BLaER1 (cell line): ENCODE results near the gene DENR.

Source experiments
- H3K27ac ChIP-seq: shearing (Covaris generic); formaldehyde crosslinking; 2 replicates; pipeline ENCODE4 v1.8.1; 2022
- H3K27me3 ChIP-seq: shearing (Covaris generic); formaldehyde crosslinking; 2 replicates; pipeline ENCODE4 v1.8.1; 2022
- H3K36me3 ChIP-seq: shearing (Covaris generic); formaldehyde crosslinking; 2 replicates; pipeline ENCODE4 v1.8.1; 2022
- H3K4me1 ChIP-seq: shearing (Covaris generic); formaldehyde crosslinking; 2 replicates; pipeline ENCODE4 v1.8.1; 2022
- H3K4me2 ChIP-seq: shearing (Covaris generic); formaldehyde crosslinking; 2 replicates; pipeline ENCODE4 v1.8.1; 2022
- H3K4me3 ChIP-seq: shearing (Covaris generic); formaldehyde crosslinking; 2 replicates; pipeline ENCODE4 v1.8.1; 2022
- H3K9ac ChIP-seq: shearing (Covaris generic); formaldehyde crosslinking; 2 replicates; pipeline ENCODE4 v1.8.1; 2022
- H3K9me3 ChIP-seq: shearing (Covaris generic); formaldehyde crosslinking; 2 replicates; pipeline ENCODE4 v1.8.1; 2022
- H4K20me1 ChIP-seq: shearing (Covaris generic); formaldehyde crosslinking; 2 replicates; pipeline ENCODE4 v1.8.1; 2022
- Cebpa-rat ChIP-seq: shearing (Covaris generic); IDR thresholded peaks from 2 replicates; pipeline ENCODE4 v1.8.1; 2022

The DENR gene

DNA sequence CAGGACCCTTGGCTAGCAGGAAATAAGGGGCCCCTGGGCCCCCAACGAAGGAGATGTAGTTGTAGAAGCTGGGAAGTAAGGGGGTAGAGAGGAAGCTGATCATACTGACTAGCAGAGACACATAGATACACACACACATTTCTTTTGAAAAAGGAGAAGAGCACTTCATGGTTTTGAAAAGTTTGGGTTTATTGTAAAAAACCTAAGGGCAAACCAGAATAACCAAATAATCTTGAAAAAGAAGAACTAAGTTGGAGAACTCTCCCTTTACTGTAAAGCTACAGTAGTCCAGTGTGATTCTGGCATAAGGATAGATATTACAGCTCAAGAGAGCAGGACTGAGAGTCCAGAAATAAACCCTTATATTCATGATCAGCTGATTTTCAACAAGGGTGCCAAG lies 30.2 kb upstream of the DENR start:
- H3K27me3 ChIP-seq, result no peaks in the 10 kb centered on the region
- no peaks in the 10 kb centered on the region for H4K20me1 ChIP-seq
- no peak for TF ChIP-seq Cebpa-rat
- no peaks in the 10 kb centered on the region for H3K9me3 ChIP-seq
- peaks cover 42% of the 10 kb centered on the region for H3K4me1 ChIP-seq
- no peak overlapping the region for H3K9ac ChIP-seq
- H3K4me2 ChIP-seq, result no peak overlapping the region
- no peaks in the 10 kb centered on the region for H3K36me3 ChIP-seq
- H3K4me3 ChIP-seq, result no peak overlapping the region
- no peak overlapping the region for H3K27ac ChIP-seq

DNA sequence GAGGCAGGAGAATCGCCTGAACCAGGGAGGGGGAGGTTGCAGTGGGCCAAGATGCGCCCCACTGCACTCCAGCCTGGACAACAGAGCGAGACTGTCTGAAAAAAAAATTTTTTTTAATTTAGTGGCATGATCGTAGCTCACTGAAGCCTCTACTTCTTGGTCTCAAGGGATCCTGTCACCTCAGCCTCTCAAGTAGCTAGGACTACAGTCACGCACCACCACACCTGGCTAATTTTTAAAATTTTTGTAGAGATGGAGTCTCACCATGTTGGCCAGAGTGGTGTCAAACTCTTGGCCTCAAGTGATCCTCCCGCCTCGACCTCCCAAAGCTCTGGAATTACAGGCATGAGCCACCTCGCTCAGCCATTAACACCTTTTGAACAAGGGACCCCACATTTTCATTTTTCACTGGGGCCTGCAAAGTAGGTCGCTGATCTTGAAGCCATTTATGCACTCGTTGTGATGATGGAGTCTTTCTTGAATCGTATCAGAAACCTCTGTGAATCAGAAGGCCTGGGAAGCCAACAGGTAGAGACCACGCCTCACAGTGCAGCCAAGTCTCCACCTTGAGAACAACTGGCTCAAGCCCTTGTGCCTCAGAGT lies 27.9 kb upstream of the DENR start:
- H3K4me2 ChIP-seq, result peak overlapping the region; percentile 73

DNA sequence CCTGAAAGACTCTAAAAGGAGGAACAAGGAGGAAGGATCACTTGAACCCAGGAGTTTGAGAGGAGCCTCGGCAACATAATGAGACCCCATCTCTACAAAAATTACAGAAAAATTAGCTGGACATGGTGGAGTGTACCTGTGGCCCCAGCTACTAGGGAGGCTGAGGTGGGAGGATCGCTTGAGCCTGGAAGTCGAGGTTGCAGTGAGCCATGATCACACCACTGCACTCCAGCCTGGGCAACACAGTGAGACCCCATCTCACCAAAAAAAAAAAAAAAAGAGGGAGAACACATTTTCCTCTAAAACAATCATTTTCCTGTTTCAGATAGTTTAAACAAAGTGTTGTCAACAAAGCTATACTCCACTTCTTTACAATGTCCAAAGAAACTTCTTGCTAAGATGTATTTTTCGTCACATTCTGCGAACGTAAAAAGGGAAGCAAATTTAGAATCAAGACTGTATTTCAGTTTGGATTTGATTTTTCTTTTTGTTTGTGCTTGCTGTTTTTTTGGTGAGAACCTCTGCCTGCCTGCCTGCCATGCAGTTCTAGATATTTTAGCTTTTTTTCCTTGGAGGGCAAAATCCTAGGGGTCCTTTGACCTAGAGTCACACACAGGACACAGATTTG lies 27.1 kb upstream of the DENR start:
- Histone ChIP-seq H4K20me1 (no peaks in the 10 kb centered on the region), H3K9ac (peak overlapping the region; percentile 42; the same call in 1 of the 2 replicates), H3K4me2 (peak overlapping the region; percentile 73), H3K36me3 (no peaks in the 10 kb centered on the region), H3K9me3 (no peaks in the 10 kb centered on the region), H3K27ac (peak overlapping the region; percentile 42; the same call in 1 of the 2 replicates), H3K4me3 (no peak overlapping the region), H3K4me1 (peaks cover 42% of the 10 kb centered on the region), H3K27me3 (no peaks in the 10 kb centered on the region)
- no peak for TF ChIP-seq Cebpa-rat

More for the DNA sequence above, 27.9 kb upstream of the DENR start:
- Histone ChIP-seq H3K9me3 (no peaks in the 10 kb centered on the region), H3K27me3 (no peaks in the 10 kb centered on the region), H4K20me1 (no peaks in the 10 kb centered on the region), H3K9ac (no peak overlapping the region), H3K4me3 (no peak overlapping the region), H3K36me3 (no peaks in the 10 kb centered on the region), H3K4me1 (peaks cover 42% of the 10 kb centered on the region), H3K27ac (peak overlapping the region; percentile 19; the same call in 1 of the 2 replicates)
- TF ChIP-seq Cebpa-rat, result no peak

DNA sequence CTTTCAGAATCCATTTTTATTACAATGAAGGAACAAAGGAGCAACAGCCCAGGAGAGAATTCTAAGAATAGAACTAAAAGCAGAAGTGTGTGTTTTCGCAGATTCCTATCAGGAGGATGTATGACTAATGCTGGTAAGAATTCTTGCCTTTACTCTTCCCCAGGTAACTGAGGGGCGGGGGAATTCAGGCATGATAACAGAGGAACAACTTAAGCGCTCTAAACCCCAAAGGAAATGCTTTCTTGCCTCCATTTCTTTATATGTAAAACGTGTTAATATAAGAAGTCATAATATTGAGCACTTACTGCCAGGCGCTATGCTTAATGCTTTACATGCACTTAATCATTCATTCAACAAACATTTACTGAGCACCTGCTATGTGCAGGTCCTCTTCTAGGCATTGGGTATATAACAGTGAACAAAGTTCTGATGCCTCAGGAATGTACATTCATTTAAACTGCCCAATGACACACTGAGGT lies 26.5 kb upstream of the DENR start:
- H3K9ac ChIP-seq, result peak overlapping the region; percentile 42
- peak overlapping the region; percentile 42; the same call in 1 of the 2 replicates for H3K27ac ChIP-seq
- H3K4me1 ChIP-seq, result peaks cover 42% of the 10 kb centered on the region
- H3K4me2 ChIP-seq, result peak overlapping the region; percentile 73
- no peaks in the 10 kb centered on the region for H3K9me3 ChIP-seq
- H3K27me3 ChIP-seq, result no peaks in the 10 kb centered on the region
- TF ChIP-seq Cebpa-rat, result no peak
- no peak overlapping the region for H3K4me3 ChIP-seq
- H3K36me3 ChIP-seq, result no peaks in the 10 kb centered on the region
- H4K20me1 ChIP-seq, result no peaks in the 10 kb centered on the region

DNA sequence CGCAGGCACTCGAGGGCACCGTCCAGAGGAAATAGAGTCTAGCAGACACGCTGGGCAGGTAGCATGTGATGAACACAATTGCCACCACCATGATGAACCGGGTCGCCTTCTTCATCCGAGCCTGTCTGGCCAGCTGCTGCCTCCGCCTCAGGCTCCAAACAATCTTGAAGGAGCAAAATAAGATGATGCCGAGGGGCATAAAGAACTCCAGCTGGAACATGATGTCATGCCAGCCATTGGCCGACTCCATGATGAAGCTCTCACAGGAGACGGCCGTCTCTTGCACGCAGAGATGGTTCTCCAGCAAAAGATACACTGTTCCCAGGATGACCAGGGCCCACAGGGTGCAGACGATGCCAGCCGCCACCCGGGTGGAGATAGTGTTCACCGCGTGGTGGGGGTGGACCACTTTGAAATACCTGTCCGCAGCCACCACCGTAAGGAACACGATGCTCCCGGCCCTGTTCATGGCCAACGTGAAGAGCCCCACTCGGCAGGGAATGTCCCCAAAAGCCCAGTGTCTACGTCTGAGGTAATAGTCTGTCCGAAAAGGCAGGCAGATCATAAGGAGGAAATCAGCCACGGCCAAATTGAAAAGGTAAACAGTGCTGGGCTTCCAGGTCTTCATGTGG lies 22.9 kb upstream of the DENR start:
- H3K4me3 ChIP-seq, result no peak overlapping the region
- no peaks in the 10 kb centered on the region for H3K27me3 ChIP-seq
- H3K9me3 ChIP-seq, result no peaks in the 10 kb centered on the region
- H3K4me2 ChIP-seq, result no peak overlapping the region
- no peak for TF ChIP-seq Cebpa-rat
- no peak overlapping the region for H3K9ac ChIP-seq
- H3K36me3 ChIP-seq, result no peaks in the 10 kb centered on the region
- no peak overlapping the region for H3K27ac ChIP-seq
- peaks cover 39% of the 10 kb centered on the region for H3K4me1 ChIP-seq
- H4K20me1 ChIP-seq, result no peaks in the 10 kb centered on the region

DNA sequence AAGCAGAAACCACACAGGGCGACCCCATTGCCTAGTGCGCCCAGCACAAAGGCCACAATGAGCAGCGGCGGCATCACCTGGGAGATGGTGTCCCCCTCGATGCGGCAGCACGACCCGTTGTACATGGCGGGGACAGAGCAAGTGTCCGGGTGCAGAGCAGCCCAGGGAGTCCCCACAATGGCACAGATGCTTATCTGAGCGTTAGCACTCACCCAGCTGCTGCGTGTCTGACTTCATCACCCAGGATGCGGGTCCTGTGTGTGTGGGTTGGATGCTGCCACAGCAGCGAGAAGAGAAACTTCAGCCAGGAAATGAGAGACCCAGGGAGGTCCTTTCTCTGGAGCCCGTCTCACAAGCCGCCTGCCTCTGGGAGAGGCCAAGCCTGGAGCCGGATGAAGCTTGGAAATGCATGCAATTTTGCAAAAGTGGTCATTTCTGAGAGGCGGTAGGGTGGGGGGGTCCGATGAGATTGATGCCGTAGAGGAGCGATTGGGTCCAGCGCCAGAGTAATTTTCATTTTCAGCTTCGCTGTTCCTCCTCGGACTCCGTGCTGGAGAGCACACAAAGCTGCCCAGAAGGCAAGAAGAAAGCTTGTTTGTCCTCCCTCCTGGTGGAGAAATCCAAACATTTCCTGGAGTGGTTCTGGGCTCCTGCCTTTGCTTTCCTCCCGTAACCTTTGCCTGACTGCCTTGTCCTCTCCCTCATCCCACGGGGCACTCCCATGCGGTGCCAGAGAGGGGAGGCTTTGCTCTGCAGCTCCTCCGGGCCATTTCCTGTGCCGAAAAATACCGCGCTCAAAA lies 22.2 kb upstream of the DENR start, which contains the start of gene HCAR1:
HCAR1 (minus strand) TSS at position 630 of the 800 bp plus-strand sequence; CDS start at position 125, 505 bp downstream.
- Histone ChIP-seq H3K4me3 (no peak within 1 kb of the TSS), H3K27me3 (no peaks in the 10 kb centered on the region), H3K9me3 (no peaks in the 10 kb centered on the region), H4K20me1 (no peaks in the 10 kb centered on the region), H3K27ac (no peak within 1 kb of the TSS), H3K4me2 (no peak within 1 kb of the TSS), H3K9ac (no peak within 1 kb of the TSS), H3K4me1 (peaks cover 32% of the 10 kb centered on the region), H3K36me3 (no peaks in the 10 kb centered on the region)
- TF ChIP-seq Cebpa-rat, result no peak

DNA sequence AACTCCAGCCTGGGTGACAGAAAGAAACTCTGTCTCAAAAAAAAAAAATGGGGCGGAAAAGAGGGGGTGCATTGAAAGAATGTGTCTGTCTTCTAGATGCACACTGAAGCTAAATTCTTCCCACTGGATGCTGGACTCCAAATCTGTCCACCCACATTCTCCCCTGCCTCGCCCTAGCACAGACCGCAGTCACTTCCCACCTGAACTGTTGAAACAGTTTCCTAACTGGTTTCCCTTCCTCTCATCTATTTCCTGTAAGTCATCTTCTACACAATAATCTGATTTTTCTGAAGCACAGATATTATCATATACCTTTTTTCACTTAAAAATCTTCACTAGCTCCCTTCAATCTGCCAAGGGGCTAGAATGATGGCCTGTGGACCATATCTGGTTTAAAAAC lies 20.5 kb upstream of the DENR start:
- H3K4me2 ChIP-seq, result no peak overlapping the region
- H3K27ac ChIP-seq, result no peak overlapping the region
- peaks cover 19% of the 10 kb centered on the region for H3K4me1 ChIP-seq
- H3K36me3 ChIP-seq, result no peaks in the 10 kb centered on the region
- H3K4me3 ChIP-seq, result no peak overlapping the region
- H3K9me3 ChIP-seq, result no peaks in the 10 kb centered on the region
- H4K20me1 ChIP-seq, result no peaks in the 10 kb centered on the region
- H3K9ac ChIP-seq, result no peak overlapping the region
- TF ChIP-seq Cebpa-rat, result no peak
- no peaks in the 10 kb centered on the region for H3K27me3 ChIP-seq

DNA sequence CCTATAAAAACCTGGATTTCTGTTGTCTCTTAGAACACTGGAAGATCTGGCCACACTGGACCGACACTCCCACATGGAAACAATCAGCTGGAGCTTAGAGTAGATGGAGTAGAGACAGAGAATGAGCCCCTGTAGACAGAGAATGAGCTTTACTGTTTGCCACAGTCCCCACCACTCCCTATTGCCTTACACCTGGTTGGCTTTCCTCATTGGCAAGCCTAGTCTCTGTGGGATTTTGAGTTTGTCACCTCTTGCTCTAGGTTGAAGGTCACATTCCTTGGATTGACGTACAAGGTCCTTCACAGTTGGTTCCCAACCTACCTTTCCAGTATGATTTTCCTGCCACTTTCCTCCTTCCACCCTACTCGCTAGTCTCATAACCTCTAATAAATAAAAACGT lies 20.0 kb upstream of the DENR start:
- Histone ChIP-seq H3K27ac (no peak overlapping the region), H3K4me2 (no peak overlapping the region), H3K36me3 (no peaks in the 10 kb centered on the region), H3K27me3 (no peaks in the 10 kb centered on the region), H3K4me1 (peaks cover 19% of the 10 kb centered on the region), H4K20me1 (no peaks in the 10 kb centered on the region), H3K9ac (no peak overlapping the region), H3K9me3 (no peaks in the 10 kb centered on the region), H3K4me3 (no peak overlapping the region)
- no peak for TF ChIP-seq Cebpa-rat

DNA sequence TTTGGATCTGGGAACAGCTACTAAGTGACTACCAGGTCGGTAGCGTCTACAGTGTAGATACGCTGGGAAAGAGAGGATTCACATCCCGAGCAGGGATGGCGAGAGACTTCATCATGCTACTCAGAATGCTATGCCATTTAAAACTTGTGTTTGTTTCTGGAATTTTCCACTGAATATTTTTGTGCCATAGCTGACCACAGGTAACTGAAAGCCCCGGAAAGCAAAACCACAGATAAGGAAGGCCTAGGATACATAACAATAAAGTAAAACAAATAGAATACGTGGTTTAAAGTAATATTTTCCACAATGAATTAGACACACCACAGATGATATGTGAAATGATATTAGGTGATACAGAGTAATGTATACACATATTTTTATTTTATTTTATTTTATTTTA lies 14.1 kb upstream of the DENR start:
- TF ChIP-seq Cebpa-rat, result no peak
- Histone ChIP-seq H3K4me3 (no peak overlapping the region), H3K4me2 (peak overlapping the region; percentile 50), H3K9me3 (no peaks in the 10 kb centered on the region), H3K9ac (0 out of 2 replicates have a peak overlapping the region, but pooled peaks have one; percentile 35), H3K27me3 (no peaks in the 10 kb centered on the region), H3K27ac (0 out of 2 replicates have a peak overlapping the region, but pooled peaks have one; percentile 22), H3K36me3 (no peaks in the 10 kb centered on the region), H4K20me1 (no peaks in the 10 kb centered on the region), H3K4me1 (peaks cover 25% of the 10 kb centered on the region)
